Body of pancreas (tissue), 4 donors: ENCODE data around the gene PDGFD. TPM values are rescaled to one million over a fixed set of nuclear protein-coding genes. Genes with fewer than 3 reads are reported as not detected.

Source experiments
- ATAC-seq: fragments of 150-250 bp; one replicate; pipeline ENCODE4 v1.9.1; 2016
- DNase-seq, 4 donors: peaks; one replicate each; pipeline ENCODE4 v3.0.0-alpha.2; 2019
- H3K27ac ChIP-seq, 4 donors: fragments of 200-600 bp; sonication (generic); 1 replicate in 3 of 4; 2 replicates in 1 of 4; pipeline versions ENCODE4 v1.5.1 to v1.6.1; 2016 to 2019; ENCODE audit warnings: mild to moderate bottlenecking in 1 of 4, mixed read lengths in 1 of 4, moderate library complexity in 1 of 4
- H3K27me3 ChIP-seq, 2 donors: fragments of 200-600 bp; sonication (generic); one replicate each; pipeline ENCODE4 v1.6.0; 2016; ENCODE audit warnings: mild to moderate bottlenecking in 1 of 2
- H3K36me3 ChIP-seq, 2 donors: fragments of 200-600 bp; sonication (generic); replicated peaks in 1 of 2; 2 replicates each; pipeline ENCODE4 v1.5.1; 2016; ENCODE audit warnings: low read depth in 2 of 2; ENCODE audit not compliant: insufficient read depth in 1 of 2
- H3K4me1 ChIP-seq: fragments of 200-600 bp; sonication (generic); one replicate; pipeline ENCODE4 v1.6.0; 2016
- H3K4me3 ChIP-seq, 2 donors: fragments of 200-600 bp; sonication (generic); 1 replicate in 1 of 2; 2 replicates in 1 of 2; pipeline ENCODE4 v1.5.1; 2016 to 2019
- H3K9me3 ChIP-seq, 3 donors: fragments of 200-600 bp; sonication (generic); 1 replicate in 2 of 3; 2 replicates in 1 of 3; pipeline ENCODE4 v1.5.1; 2016
- POLR2A ChIP-seq, 3 donors: fragments of 450-650 bp; IDR thresholded peaks; one replicate each; pipeline ENCODE4 v1.6.1; 2016; ENCODE audit warnings: antibody characterized with exemption in 3 of 3, mild to moderate bottlenecking in 2 of 3
- WGBS, 2 donors: methylation state at CpG; one replicate each; pipeline ENCODE4 v1.1.5; 2017; 5-methylcytosine and 5-hydroxymethylcytosine counted together
- intact Hi-C: fragments of 100-400 bp; cut with DNase I; formaldehyde crosslinking; loops from one replicate; pipeline ENCODE4 v1.15.1; 2023
- total RNA-seq, 2 donors: library from RNA; depleted of rRNA; stranded (reverse); fragments of >200 nt; gene quantifications; one replicate each; pipeline ENCODE4 v1.1.0, GENCODE V29; 2016
- TF ChIP-seq, protein P1 (sequence below), 7 experiments: fragments of 450-650 bp in 4 of 7; fragments of 200-600 bp in 3 of 7; sonication (generic) in 3 of 7; IDR thresholded peaks; one replicate each; pipeline ENCODE4 v1.5.1; 2016 to 2019; ENCODE audit warnings: antibody characterized with exemption in 7 of 7

The PDGFD gene
- total RNA-seq, 2 donors from 2014 or later, result 26.7 to 43.1 TPM

- H3K4me1 ChIP-seq, result peaks cover 11% of the 10 kb centered on the region
- WGBS, 2 donors, result 77 to 82% methylated on average over 2 of the region's 2 CpGs
- H3K27me3 ChIP-seq, result no peaks in the 10 kb centered on the region
- H3K36me3 ChIP-seq, result no peaks in the 10 kb centered on the region
- ATAC-seq (no peak), DNase-seq (no peak)
- intact Hi-C loops, result no loop called here
- TF ChIP-seq POLR2A (IDR thresholded peaks at IDR 0.05), result no peak
- TF ChIP-seq, protein P1, sequence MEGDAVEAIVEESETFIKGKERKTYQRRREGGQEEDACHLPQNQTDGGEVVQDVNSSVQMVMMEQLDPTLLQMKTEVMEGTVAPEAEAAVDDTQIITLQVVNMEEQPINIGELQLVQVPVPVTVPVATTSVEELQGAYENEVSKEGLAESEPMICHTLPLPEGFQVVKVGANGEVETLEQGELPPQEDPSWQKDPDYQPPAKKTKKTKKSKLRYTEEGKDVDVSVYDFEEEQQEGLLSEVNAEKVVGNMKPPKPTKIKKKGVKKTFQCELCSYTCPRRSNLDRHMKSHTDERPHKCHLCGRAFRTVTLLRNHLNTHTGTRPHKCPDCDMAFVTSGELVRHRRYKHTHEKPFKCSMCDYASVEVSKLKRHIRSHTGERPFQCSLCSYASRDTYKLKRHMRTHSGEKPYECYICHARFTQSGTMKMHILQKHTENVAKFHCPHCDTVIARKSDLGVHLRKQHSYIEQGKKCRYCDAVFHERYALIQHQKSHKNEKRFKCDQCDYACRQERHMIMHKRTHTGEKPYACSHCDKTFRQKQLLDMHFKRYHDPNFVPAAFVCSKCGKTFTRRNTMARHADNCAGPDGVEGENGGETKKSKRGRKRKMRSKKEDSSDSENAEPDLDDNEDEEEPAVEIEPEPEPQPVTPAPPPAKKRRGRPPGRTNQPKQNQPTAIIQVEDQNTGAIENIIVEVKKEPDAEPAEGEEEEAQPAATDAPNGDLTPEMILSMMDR (IDR thresholded peaks at IDR 0.05), result no peak
- H3K27ac ChIP-seq, result no peak overlapping the region
- H3K4me3 ChIP-seq, result no peak overlapping the region
- no peaks in the 10 kb centered on the region for H3K9me3 ChIP-seq
Observed at GRCh38 chr11:104148074-104148473, 15.9 kb downstream of the PDGFD start.

GRCh38 chr11:104146943-104147342 lies 17.0 kb downstream of the PDGFD start:
- intact Hi-C loops, result no loop called here
- Histone ChIP-seq H3K27me3 (no peaks in the 10 kb centered on the region), H3K36me3 (no peaks in the 10 kb centered on the region), H3K4me3 (no peak overlapping the region), H3K9me3 (no peaks in the 10 kb centered on the region), H3K4me1 (peaks cover 8% of the 10 kb centered on the region), H3K27ac (no peak overlapping the region)
- 75 to 78% methylated on average over 3 of the region's 3 CpGs for WGBS, 2 donors
- ATAC-seq (no peak), DNase-seq (no peak)
- TF ChIP-seq POLR2A (IDR thresholded peaks at IDR 0.05), result no peak
- TF ChIP-seq, protein P1 (IDR thresholded peaks at IDR 0.05), result no peak

GRCh38 chr11:104146421-104146820 lies 17.5 kb downstream of the PDGFD start:
- Histone ChIP-seq H3K9me3 (no peaks in the 10 kb centered on the region), H3K36me3 (no peaks in the 10 kb centered on the region), H3K27me3 (no peaks in the 10 kb centered on the region), H3K4me1 (peaks cover 3% of the 10 kb centered on the region), H3K27ac (no peak overlapping the region), H3K4me3 (no peak overlapping the region)
- intact Hi-C loops, result no loop called here
- DNase-seq (no peak), ATAC-seq (no peak)
- TF ChIP-seq POLR2A (IDR thresholded peaks at IDR 0.05), result no peak
- TF ChIP-seq, protein P1 (IDR thresholded peaks at IDR 0.05), result no peak
- WGBS, 2 donors, result 66 to 68% methylated on average over 3 of the region's 3 CpGs

DNA sequence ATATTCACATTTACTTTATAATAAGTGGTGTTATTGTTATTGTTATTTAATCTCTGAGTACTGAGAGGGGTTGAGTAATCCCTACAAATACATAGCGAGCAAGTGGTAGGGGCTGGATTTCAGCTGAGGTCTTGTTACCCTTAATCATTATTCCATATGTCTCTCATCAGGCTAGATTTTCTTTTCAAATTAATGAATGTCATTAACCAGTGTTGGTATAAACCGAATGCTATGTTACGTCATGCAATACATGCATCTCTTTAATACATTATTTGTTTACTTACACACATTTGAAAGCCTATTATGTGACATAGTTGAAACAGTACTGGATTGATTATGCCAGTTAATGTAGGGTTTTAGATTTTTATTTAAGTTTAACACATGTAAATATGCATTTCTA lies 18.9 kb downstream of the PDGFD start:
- DNase-seq (no peak), ATAC-seq (no peak)
- Histone ChIP-seq H3K27me3 (no peaks in the 10 kb centered on the region), H3K4me3 (no peak overlapping the region), H3K4me1 (peaks cover 3% of the 10 kb centered on the region), H3K9me3 (no peaks in the 10 kb centered on the region), H3K27ac (no peak overlapping the region), H3K36me3 (no peaks in the 10 kb centered on the region)
- TF ChIP-seq POLR2A (IDR thresholded peaks at IDR 0.05), result no peak
- TF ChIP-seq, protein P1 (IDR thresholded peaks at IDR 0.05), result no peak
- intact Hi-C loops, result no loop called here
- 88 to 94% methylated on average over 3 of the region's 3 CpGs for WGBS, 2 donors

DNA sequence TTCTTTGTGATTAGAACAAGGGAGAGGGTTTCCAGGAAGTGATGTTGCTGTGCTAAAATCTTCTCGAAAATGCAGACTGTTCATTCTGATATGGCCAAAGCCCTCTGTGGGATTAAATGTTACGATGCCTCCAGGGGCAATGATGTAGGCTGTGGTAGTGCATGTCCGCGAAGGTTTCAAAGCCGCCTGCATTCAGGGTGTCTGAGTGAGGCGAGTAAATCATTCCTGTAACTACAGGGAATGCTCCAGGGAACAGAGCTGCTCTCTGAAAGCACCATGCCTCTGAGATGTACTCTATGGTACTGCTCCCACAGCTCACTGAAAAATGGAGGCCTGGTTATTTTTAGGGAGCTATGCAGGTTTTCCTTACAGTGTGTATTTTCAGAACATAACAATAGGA lies 21.2 kb downstream of the PDGFD start:
- no peak overlapping the region for H3K27ac ChIP-seq
- H3K9me3 ChIP-seq, result no peaks in the 10 kb centered on the region
- no peaks in the 10 kb centered on the region for H3K36me3 ChIP-seq
- TF ChIP-seq POLR2A (IDR thresholded peaks at IDR 0.05), result no peak
- TF ChIP-seq, protein P1 (IDR thresholded peaks at IDR 0.05), result no peak
- 88 to 94% methylated on average over 6 of the region's 6 CpGs for WGBS, 2 donors
- ATAC-seq (no peak), DNase-seq (no peak)
- H3K27me3 ChIP-seq, result no peaks in the 10 kb centered on the region
- intact Hi-C loops, result no loop called here
- peaks cover 3% of the 10 kb centered on the region for H3K4me1 ChIP-seq
- no peak overlapping the region for H3K4me3 ChIP-seq
